PC-9 (cell line): ENCODE results near the gene RIPOR3. TPM values are rescaled to one million over a fixed set of nuclear protein-coding genes. Genes with fewer than 3 reads are reported as not detected.

Experiments
- BruUV-seq: library from RNA; stranded (reverse); fragments of 400-500 nt; replicated peaks from 2 replicates; lab custom pipeline; 2021; lab: Mats Ljungman, UMichigan
- CTCF ChIA-PET: fragments of 300-600 bp; sonication (Branson Sonifier 250); formaldehyde crosslinking; loops from one replicate; lab custom pipeline; 2022; ENCODE audit warnings: antibody characterized with exemption; lab: Charles Lee
- POLR2A ChIA-PET: fragments of 300-600 bp; sonication (Branson Sonifier 250); formaldehyde crosslinking; loops from one replicate; lab custom pipeline; 2022; ENCODE audit warnings: antibody characterized with exemption; ENCODE audit not compliant: unreplicated experiment; lab: Charles Lee
- DNase-seq, 2 experiments: peaks; one replicate each; pipeline versions ENCODE4 v3.0.0 to v3.0.0-alpha.2; 2015 to 2022; ENCODE audit warnings: mixed read lengths in 1 of 2
- H2AFZ ChIP-seq: fragments of 200-600 bp; sonication (generic); 2 replicates; pipeline ENCODE4 v1.8.1; 2017; ENCODE audit warnings: antibody characterized with exemption
- H3F3A ChIP-seq: fragments of 200-600 bp; sonication (generic); 2 replicates; pipeline ENCODE4 v1.8.1; 2017; ENCODE audit warnings: antibody characterized with exemption, mild to moderate bottlenecking, low read depth; ENCODE audit not compliant: insufficient read depth
- H3K27ac ChIP-seq: fragments of 200-600 bp; sonication (generic); 2 replicates; pipeline ENCODE4 v1.6.1; 2016; ENCODE audit warnings: mixed run types
- H3K27me3 ChIP-seq: fragments of 200-600 bp; sonication (generic); 2 replicates; pipeline ENCODE4 v1.6.1; 2016; ENCODE audit warnings: low read depth, mixed run types; ENCODE audit not compliant: insufficient read depth
- H3K36me3 ChIP-seq: fragments of 200-600 bp; sonication (generic); 2 replicates; pipeline ENCODE4 v1.6.1; 2016; ENCODE audit warnings: low read depth, mixed run types
- H3K4me1 ChIP-seq: fragments of 200-600 bp; sonication (generic); replicated peaks from 2 replicates; pipeline ENCODE4 v1.6.1; 2016; ENCODE audit warnings: mixed run types; ENCODE audit not compliant: insufficient read depth
- H3K4me2 ChIP-seq: fragments of 200-600 bp; sonication (generic); 2 replicates; pipeline ENCODE4 v1.6.1; 2017; ENCODE audit warnings: mixed run types
- H3K4me3 ChIP-seq: fragments of 200-600 bp; sonication (generic); 2 replicates; pipeline ENCODE4 v1.6.1; 2016; ENCODE audit warnings: mixed run types
- H3K79me2 ChIP-seq: fragments of 200-600 bp; sonication (generic); 2 replicates; pipeline ENCODE4 v1.6.1; 2017; ENCODE audit warnings: low read depth, mixed run types
- H3K9me2 ChIP-seq: fragments of 200-600 bp; sonication (generic); 2 replicates; pipeline ENCODE4 v1.8.1; 2017; ENCODE audit warnings: mild to moderate bottlenecking; ENCODE audit not compliant: insufficient read depth
- H3K9me3 ChIP-seq: fragments of 200-600 bp; sonication (generic); 2 replicates; pipeline ENCODE4 v1.8.1; 2016; ENCODE audit warnings: low read depth; ENCODE audit not compliant: insufficient read depth
- H4K20me1 ChIP-seq: fragments of 200-600 bp; sonication (generic); 2 replicates; pipeline ENCODE4 v1.8.1; 2017; ENCODE audit not compliant: insufficient read depth
- EZH2 ChIP-seq: fragments of 200-600 bp; sonication (generic); IDR thresholded peaks from 2 replicates; pipeline ENCODE4 v1.8.0; 2017; ENCODE audit warnings: antibody characterized with exemption, low read depth
- intact Hi-C: fragments of 100-400 bp; cut with micrococcal nuclease; formaldehyde crosslinking; loops from one replicate; pipeline ENCODE4 v1.10.0; 2022; ENCODE audit not compliant: unreplicated experiment
- total RNA-seq: library from RNA; stranded (reverse); gene quantifications from 2 replicates; pipeline ENCODE4 v1.2.3, GENCODE V29; 2021
- TF ChIP-seq, protein P1 (sequence below): fragments of 200-600 bp; sonication (generic); conservative IDR thresholded peaks from 2 replicates; pipeline ENCODE4 v1.6.1; 2017; ENCODE audit warnings: mixed run types, antibody characterized with exemption, mild to moderate bottlenecking, moderate library complexity

Gene RIPOR3
- total RNA-seq, 1 experiment from 2014 or later = 6.3 TPM

GRCh38 chr20:50670126-50670862 is 21.0 kb downstream of the RIPOR3 start:
- peaks cover 50% of the 10 kb centered on the region for H3K4me1 ChIP-seq
- H3K79me2 ChIP-seq = 0 out of 2 replicates have a peak, but pooled peaks cover 1% of the 10 kb centered on the region
- DNase-seq = peak; percentile 79 to 96
- no peaks in the 10 kb centered on the region for H3K9me2 ChIP-seq
- no peak overlapping the region for H2AFZ ChIP-seq
- H3K4me3 ChIP-seq = no peak overlapping the region
- no peaks in the 10 kb centered on the region for H3K36me3 ChIP-seq
- H3K27ac ChIP-seq = peak overlapping the region; percentile 86
- POLR2A ChIA-PET = interaction anchor here (0.6 to 0.7 kb wide), 2 partner anchors 73 to 124 kb away, joined by 5 to 9 read pairs; no protein-coding TSS in a partner anchor
- H3K4me2 ChIP-seq = peak overlapping the region; percentile 42
- intact Hi-C loops = loop anchor here (1.0 kb wide), 1 partner anchor 8 kb away; no protein-coding TSS in a partner anchor
- CTCF ChIA-PET = interaction anchor here (0.6 to 1.1 kb wide), 2 partner anchors 59 to 79 kb away, joined by 7 to 8 read pairs; no protein-coding TSS in a partner anchor
- no peaks in the 10 kb centered on the region for H4K20me1 ChIP-seq
- no TSS peak for BruUV-seq
- no peaks in the 10 kb centered on the region for H3K9me3 ChIP-seq
- TF ChIP-seq EZH2 = no peak
- TF ChIP-seq, protein P1, sequence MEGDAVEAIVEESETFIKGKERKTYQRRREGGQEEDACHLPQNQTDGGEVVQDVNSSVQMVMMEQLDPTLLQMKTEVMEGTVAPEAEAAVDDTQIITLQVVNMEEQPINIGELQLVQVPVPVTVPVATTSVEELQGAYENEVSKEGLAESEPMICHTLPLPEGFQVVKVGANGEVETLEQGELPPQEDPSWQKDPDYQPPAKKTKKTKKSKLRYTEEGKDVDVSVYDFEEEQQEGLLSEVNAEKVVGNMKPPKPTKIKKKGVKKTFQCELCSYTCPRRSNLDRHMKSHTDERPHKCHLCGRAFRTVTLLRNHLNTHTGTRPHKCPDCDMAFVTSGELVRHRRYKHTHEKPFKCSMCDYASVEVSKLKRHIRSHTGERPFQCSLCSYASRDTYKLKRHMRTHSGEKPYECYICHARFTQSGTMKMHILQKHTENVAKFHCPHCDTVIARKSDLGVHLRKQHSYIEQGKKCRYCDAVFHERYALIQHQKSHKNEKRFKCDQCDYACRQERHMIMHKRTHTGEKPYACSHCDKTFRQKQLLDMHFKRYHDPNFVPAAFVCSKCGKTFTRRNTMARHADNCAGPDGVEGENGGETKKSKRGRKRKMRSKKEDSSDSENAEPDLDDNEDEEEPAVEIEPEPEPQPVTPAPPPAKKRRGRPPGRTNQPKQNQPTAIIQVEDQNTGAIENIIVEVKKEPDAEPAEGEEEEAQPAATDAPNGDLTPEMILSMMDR = no peak
- H3K27me3 ChIP-seq = no peaks in the 10 kb centered on the region
- peaks cover 39% of the 10 kb centered on the region for H3F3A ChIP-seq

DNA sequence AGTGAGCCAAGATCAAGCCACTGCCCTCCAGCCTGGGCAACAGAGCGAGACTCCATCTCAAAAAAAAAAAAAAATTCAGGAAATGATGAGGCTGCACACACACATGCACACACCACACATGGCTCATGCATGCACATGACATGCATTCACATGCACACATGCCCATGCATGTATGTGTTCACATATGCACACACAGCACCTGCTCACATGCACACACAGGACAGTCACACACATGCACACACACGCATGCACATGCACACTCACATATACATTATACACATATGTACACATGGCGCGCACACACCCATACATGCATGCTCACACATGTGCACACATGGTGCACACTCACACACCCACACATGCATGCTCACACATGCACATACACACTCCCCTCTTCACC is 22.5 kb downstream of the RIPOR3 start:
- Histone ChIP-seq H2AFZ (no peak overlapping the region), H3K36me3 (no peaks in the 10 kb centered on the region), H3K4me3 (no peak overlapping the region), H3F3A (peaks cover 34% of the 10 kb centered on the region; the same call in 1 of the 2 replicates), H4K20me1 (no peaks in the 10 kb centered on the region), H3K9me3 (no peaks in the 10 kb centered on the region), H3K4me1 (peaks cover 43% of the 10 kb centered on the region), H3K27me3 (no peaks in the 10 kb centered on the region), H3K9me2 (no peaks in the 10 kb centered on the region), H3K4me2 (no peak overlapping the region), H3K27ac (no peak overlapping the region), H3K79me2 (no peaks in the 10 kb centered on the region)
- ChIA-PET CTCF (no interaction called here), POLR2A (no interaction called here)
- no TSS peak for BruUV-seq
- intact Hi-C loops = no loop called here
- no peak for DNase-seq
- TF ChIP-seq EZH2 = no peak
- TF ChIP-seq, protein P1 = no peak

DNA sequence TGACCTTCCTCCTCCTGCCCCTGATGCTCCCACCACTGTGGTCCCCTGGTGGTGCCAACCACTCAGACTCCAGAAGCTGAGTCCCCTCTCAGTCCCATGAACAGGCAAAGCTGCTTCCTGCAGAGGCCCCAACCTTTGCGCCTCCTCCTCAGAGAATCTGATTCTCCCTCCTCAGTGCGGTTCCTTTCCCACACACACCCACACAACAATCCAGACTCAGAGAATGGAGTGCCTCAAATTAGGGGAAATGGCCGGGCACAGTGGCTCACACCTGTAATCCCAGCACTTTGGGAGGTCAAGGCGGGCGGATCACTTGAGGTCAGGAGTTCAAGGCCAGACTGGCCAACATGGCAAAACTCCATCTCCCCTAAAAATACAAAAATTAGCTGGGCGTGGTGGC is 23.0 kb downstream of the RIPOR3 start:
- ChIA-PET CTCF (no interaction called here), POLR2A (no interaction called here)
- H2AFZ ChIP-seq = no peak overlapping the region
- H3K4me1 ChIP-seq = peaks cover 47% of the 10 kb centered on the region
- intact Hi-C loops = no loop called here
- H4K20me1 ChIP-seq = no peaks in the 10 kb centered on the region
- TF ChIP-seq, protein P1 = no peak
- TF ChIP-seq EZH2 = no peak
- no peak overlapping the region for H3K4me2 ChIP-seq
- H3K79me2 ChIP-seq = no peaks in the 10 kb centered on the region
- no peak overlapping the region for H3K4me3 ChIP-seq
- no peak for DNase-seq
- H3K36me3 ChIP-seq = no peaks in the 10 kb centered on the region
- H3F3A ChIP-seq = peaks cover 38% of the 10 kb centered on the region
- H3K27ac ChIP-seq = no peak overlapping the region
- no peaks in the 10 kb centered on the region for H3K27me3 ChIP-seq
- no peaks in the 10 kb centered on the region for H3K9me2 ChIP-seq
- BruUV-seq = no TSS peak
- H3K9me3 ChIP-seq = no peaks in the 10 kb centered on the region
